Nephron (organoid): ENCODE measurements around the gene RNASE8.
"Not testable (repeated sequence)": the region's sequence is repeated elsewhere in the genome, so short reads cannot be mapped to it uniquely, and the experiment has no call there.

ENCODE experiments used
- H3K27ac Mint-ChIP-seq, 3 experiments: 2 replicates each; pipeline ENCODE4 v1.8.0; 2020; ENCODE audit warnings: mixed read lengths in 3 of 3, mild to moderate bottlenecking in 2 of 3, moderate library complexity in 1 of 3
- H3K27me3 Mint-ChIP-seq: 2 replicates; pipeline ENCODE4 v1.8.0; 2021; ENCODE audit warnings: low read depth, mild to moderate bottlenecking, moderate library complexity, mixed read lengths
- H3K36me3 Mint-ChIP-seq: 2 replicates; pipeline ENCODE4 v1.8.0; 2020; ENCODE audit warnings: low read depth, mixed read lengths
- H3K4me1 Mint-ChIP-seq: 2 replicates; pipeline ENCODE4 v1.8.0; 2020; ENCODE audit warnings: mixed read lengths
- H3K4me3 Mint-ChIP-seq, 3 experiments: 2 replicates each; pipeline ENCODE4 v1.8.0; 2020; ENCODE audit warnings: mild to moderate bottlenecking in 3 of 3, mixed read lengths in 3 of 3, moderate library complexity in 2 of 3
- H3K9me3 Mint-ChIP-seq: 2 replicates; pipeline ENCODE4 v1.8.0; 2020; ENCODE audit warnings: mixed read lengths
- CTCF ChIP-seq, 3 experiments: fragments of 200-600 bp; sonication (generic); IDR thresholded peaks; one replicate each; pipeline ENCODE4 v1.5.0; 2021; ENCODE audit warnings: antibody characterized with exemption in 3 of 3; ENCODE audit not compliant: unreplicated experiment in 3 of 3

Gene RNASE8

DNA sequence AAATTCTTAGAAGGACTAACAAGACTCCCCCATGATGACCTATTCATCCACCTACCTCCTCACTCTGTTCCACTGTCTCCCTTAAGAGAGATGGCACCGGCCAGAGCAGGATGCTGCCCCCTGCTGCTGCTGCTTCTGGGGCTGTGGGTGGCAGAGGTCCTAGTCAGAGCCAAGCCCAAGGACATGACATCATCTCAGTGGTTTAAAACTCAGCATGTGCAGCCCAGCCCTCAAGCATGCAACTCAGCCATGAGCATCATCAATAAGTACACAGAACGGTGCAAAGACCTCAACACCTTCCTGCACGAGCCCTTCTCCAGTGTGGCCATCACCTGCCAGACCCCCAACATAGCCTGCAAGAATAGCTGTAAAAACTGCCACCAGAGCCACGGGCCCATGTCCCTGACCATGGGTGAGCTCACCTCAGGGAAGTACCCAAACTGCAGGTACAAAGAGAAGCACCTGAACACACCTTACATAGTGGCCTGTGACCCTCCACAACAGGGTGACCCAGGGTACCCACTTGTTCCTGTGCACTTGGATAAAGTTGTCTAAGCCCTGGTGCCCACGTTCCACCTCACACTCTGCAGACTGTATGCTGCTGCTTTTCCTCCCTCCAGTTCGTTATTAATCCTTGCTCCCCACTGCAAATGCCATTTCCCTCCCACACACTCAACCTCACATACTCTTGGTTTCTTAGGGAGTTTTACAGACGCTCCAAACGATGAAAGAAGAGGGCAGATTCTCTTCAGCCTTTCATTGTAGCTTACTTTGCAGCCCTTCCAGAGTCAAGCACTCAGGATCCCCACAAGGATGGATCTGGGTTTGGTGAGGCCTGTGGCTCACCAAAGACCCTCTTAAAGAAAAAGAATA lies at the start of gene RNASE8:
Gene RNASE8, plus strand, starts transcription at position 20 of the 873 bp plus-strand sequence. Its CDS starts 71 bp downstream, at position 91.
- Mint-ChIP-seq H3K27me3 (peaks cover 4% of the 10 kb centered on the region), H3K4me1 (peaks cover 28% of the 10 kb centered on the region), H3K4me3 (peak within 1 kb of the TSS in 2 of 3 experiments; percentile 4 to 6), H3K36me3 (no peaks in the 10 kb centered on the region), H3K9me3 (no peaks in the 10 kb centered on the region), H3K27ac (peak within 1 kb of the TSS; percentile 58 to 88 (median 84))
- TF ChIP-seq CTCF (IDR thresholded peaks at IDR 0.05; ENCODE audit: unreplicated experiment in 3 of 3) = no peak

- H3K4me3 Mint-ChIP-seq, H3K36me3 Mint-ChIP-seq, H3K27me3 Mint-ChIP-seq, H3K9me3 Mint-ChIP-seq: not testable (repeated sequence)
- H3K4me1 Mint-ChIP-seq = peaks cover 13% of the 10 kb centered on the region
- H3K27ac Mint-ChIP-seq = peak overlapping the region; percentile 97
These were observed 47.9 kb upstream of the RNASE8 start for GRCh38 chr14:21009721-21010120.

DNA sequence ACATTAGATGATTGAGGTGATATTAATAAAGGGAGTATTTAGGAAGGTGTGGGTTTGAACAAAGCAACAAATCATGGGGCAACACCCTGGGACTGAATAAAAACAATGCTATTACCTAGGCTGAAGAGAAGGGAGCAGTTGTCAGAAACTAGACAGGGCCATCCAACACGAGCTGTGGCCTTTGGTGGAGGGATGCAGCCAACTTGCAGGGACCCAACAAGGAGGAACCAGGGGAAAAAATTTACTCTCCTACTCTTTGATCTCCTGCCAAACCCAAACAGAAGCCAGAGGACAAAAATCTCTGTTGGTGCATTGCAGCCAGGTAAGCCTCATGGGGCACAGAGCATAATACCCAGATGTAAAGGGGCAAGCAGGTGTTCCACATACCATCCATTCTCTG lies 46.5 kb upstream of the RNASE8 start:
- Mint-ChIP-seq H3K4me1 (peaks cover 22% of the 10 kb centered on the region), H3K27me3 (no peaks in the 10 kb centered on the region), H3K36me3 (no peaks in the 10 kb centered on the region), H3K4me3 (no peak overlapping the region), H3K27ac (peak overlapping the region; percentile 2 to 79 (median 62)), H3K9me3 (no peaks in the 10 kb centered on the region)
- TF ChIP-seq CTCF (IDR thresholded peaks at IDR 0.05; ENCODE audit: unreplicated experiment in 3 of 3) = no peak

DNA sequence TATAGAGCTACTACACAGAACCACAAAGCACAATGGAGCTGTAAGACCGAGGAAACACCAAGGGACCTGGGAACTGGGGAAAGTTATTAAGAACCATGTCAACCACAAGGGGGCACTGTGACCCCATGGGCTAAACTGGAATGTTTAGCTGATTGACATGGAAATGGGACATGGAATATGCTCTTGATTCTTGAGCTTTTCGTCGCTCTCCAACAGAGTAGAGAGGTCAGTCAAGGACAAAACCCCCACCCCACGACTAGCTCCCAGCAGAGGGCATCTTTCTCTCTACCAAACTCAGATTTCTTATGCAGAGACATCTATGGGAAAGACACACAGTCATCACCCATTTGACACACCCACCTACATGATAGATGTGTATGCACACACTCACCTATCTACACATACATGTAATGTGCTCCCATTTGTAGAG lies 42.8 kb upstream of the RNASE8 start:
- peaks cover 26% of the 10 kb centered on the region for H3K36me3 Mint-ChIP-seq
- peaks cover 14% of the 10 kb centered on the region for H3K4me1 Mint-ChIP-seq
- peak overlapping the region; percentile 2 to 56 (median 6) for H3K27ac Mint-ChIP-seq
- H3K4me3 Mint-ChIP-seq = no peak overlapping the region
- H3K9me3 Mint-ChIP-seq = no peaks in the 10 kb centered on the region
- H3K27me3 Mint-ChIP-seq = peaks cover 3% of the 10 kb centered on the region
- peak; percentile 88 to 92 (median 89) for TF ChIP-seq CTCF (IDR thresholded peaks at IDR 0.05; ENCODE audit: unreplicated experiment in 3 of 3)

GRCh38 chr14:21015312-21015711 lies 42.3 kb upstream of the RNASE8 start:
- peaks cover 26% of the 10 kb centered on the region for H3K36me3 Mint-ChIP-seq
- H3K4me3 Mint-ChIP-seq = no peak overlapping the region
- peak overlapping the region in 1 of 3 experiments; percentile 23 for H3K27ac Mint-ChIP-seq
- H3K27me3 Mint-ChIP-seq = peaks cover 3% of the 10 kb centered on the region
- no peaks in the 10 kb centered on the region for H3K9me3 Mint-ChIP-seq
- peaks cover 14% of the 10 kb centered on the region for H3K4me1 Mint-ChIP-seq
- no peak for TF ChIP-seq CTCF (IDR thresholded peaks at IDR 0.05; ENCODE audit: unreplicated experiment in 3 of 3)

- no peak for TF ChIP-seq CTCF (IDR thresholded peaks at IDR 0.05; ENCODE audit: unreplicated experiment in 3 of 3)
- H3K4me3 Mint-ChIP-seq = no peak overlapping the region
- H3K27ac Mint-ChIP-seq = no peak overlapping the region
- H3K4me1 Mint-ChIP-seq = peaks cover 14% of the 10 kb centered on the region
- H3K36me3 Mint-ChIP-seq = peaks cover 39% of the 10 kb centered on the region
- peaks cover 3% of the 10 kb centered on the region for H3K27me3 Mint-ChIP-seq
- no peaks in the 10 kb centered on the region for H3K9me3 Mint-ChIP-seq
These were observed 41.0 kb upstream of the RNASE8 start for GRCh38 chr14:21016413-21017190.
